SK-N-SH treated with all-trans-retinoic acid at 6 μM for 48 hours (cell line): ENCODE data around the gene FCN3.

ENCODE experiments used
- ATAC-seq: fragments of 200-7000 bp; cut with Tn5 transposase; 3 replicates; pipeline ENCODE4 v1.9.1; 2020; ENCODE audit warnings: mild to moderate bottlenecking, moderate library complexity
- ARNTL ChIP-seq: fragments of 450-650 bp; formaldehyde crosslinking; IDR thresholded peaks from 2 replicates; pipeline ENCODE4 v1.5.0; 2020; ENCODE audit warnings: low read depth, mild to moderate bottlenecking, moderate library complexity, borderline replicate concordance
- BACH2 ChIP-seq: fragments of 250-450 bp; sonication (Bioruptor Pico); IDR thresholded peaks from 2 replicates; pipeline ENCODE4 v1.9.0; 2021; ENCODE audit warnings: mild to moderate bottlenecking, borderline replicate concordance
- CREB5 ChIP-seq: fragments of 250-450 bp; sonication (Bioruptor Pico); IDR thresholded peaks from 2 replicates; pipeline ENCODE4 v1.5.1; 2020; ENCODE audit warnings: low read depth, mild to moderate bottlenecking, moderate library complexity
- CSDC2 ChIP-seq: fragments of 250-450 bp; sonication (Bioruptor Pico); IDR thresholded peaks from 2 replicates; pipeline ENCODE4 v1.5.0; 2020; ENCODE audit warnings: mild to moderate bottlenecking, moderate library complexity
- CSRNP3 ChIP-seq: fragments of 250-450 bp; sonication (Bioruptor Pico); IDR thresholded peaks from 2 replicates; pipeline ENCODE4 v1.5.1; 2021; ENCODE audit warnings: mild to moderate bottlenecking, moderate library complexity
- ESRRG ChIP-seq: fragments of 250-450 bp; sonication (Bioruptor Pico); IDR thresholded peaks from 2 replicates; pipeline ENCODE4 v1.6.1; 2021; ENCODE audit warnings: mild to moderate bottlenecking
- GLIS3 ChIP-seq: fragments of 250-450 bp; sonication (Bioruptor Pico); IDR thresholded peaks from 2 replicates; pipeline ENCODE4 v1.5.0; 2020; ENCODE audit warnings: mild to moderate bottlenecking, moderate library complexity
- ISL1 ChIP-seq: fragments of 250-450 bp; sonication (Bioruptor Pico); IDR thresholded peaks from 2 replicates; pipeline ENCODE4 v2.1.2; 2022; ENCODE audit warnings: mild to moderate bottlenecking, moderate library complexity
- OSR1 ChIP-seq: fragments of 250-450 bp; sonication (Bioruptor Pico); IDR thresholded peaks from 2 replicates; pipeline ENCODE4 v1.8.0; 2022; ENCODE audit warnings: moderate library complexity, mild to moderate bottlenecking, inconsistent platforms
- PPARA ChIP-seq: fragments of 250-450 bp; sonication (Bioruptor Pico); IDR thresholded peaks from 2 replicates; pipeline ENCODE4 v1.5.0; 2020; ENCODE audit warnings: mild to moderate bottlenecking, borderline replicate concordance
- RARB ChIP-seq: fragments of 250-450 bp; sonication (Bioruptor Pico); IDR thresholded peaks from 2 replicates; pipeline ENCODE4 v1.8.0; 2021; ENCODE audit warnings: mild to moderate bottlenecking, moderate library complexity
- SNAI2 ChIP-seq: fragments of 250-450 bp; sonication (Bioruptor Pico); IDR thresholded peaks from 2 replicates; pipeline ENCODE4 v1.5.0; 2020; ENCODE audit warnings: mild to moderate bottlenecking, moderate library complexity
- TCF4 ChIP-seq: fragments of 250-450 bp; sonication (Bioruptor Pico); IDR thresholded peaks from 2 replicates; pipeline ENCODE4 v1.8.0; 2021; ENCODE audit warnings: mild to moderate bottlenecking, moderate library complexity, borderline replicate concordance
- TOX ChIP-seq: fragments of 250-450 bp; sonication (Bioruptor Pico); IDR thresholded peaks from 2 replicates; pipeline ENCODE4 v1.8.0; 2021; ENCODE audit warnings: mild to moderate bottlenecking, moderate library complexity, borderline replicate concordance
- ZC3H10 ChIP-seq: fragments of 250-450 bp; sonication (Bioruptor Pico); IDR thresholded peaks from 2 replicates; pipeline ENCODE4 v1.5.1; 2021; ENCODE audit warnings: mild to moderate bottlenecking, moderate library complexity
- ZFP3 ChIP-seq: fragments of 250-450 bp; sonication (Bioruptor Pico); IDR thresholded peaks from 2 replicates; pipeline ENCODE4 v1.5.0; 2020; ENCODE audit warnings: mild to moderate bottlenecking, moderate library complexity
- ZFP30 ChIP-seq: fragments of 450-650 bp; formaldehyde crosslinking; IDR thresholded peaks from 2 replicates; pipeline ENCODE4 v1.5.0; 2022; ENCODE audit warnings: mild to moderate bottlenecking, moderate library complexity
- ZNF565 ChIP-seq: fragments of 450-650 bp; formaldehyde crosslinking; conservative IDR thresholded peaks from 2 replicates; pipeline ENCODE4 v1.5.0; 2020; ENCODE audit warnings: low read depth, mild to moderate bottlenecking, moderate library complexity
- ZNF70 ChIP-seq: fragments of 450-650 bp; formaldehyde crosslinking; IDR thresholded peaks from 2 replicates; pipeline ENCODE4 v1.5.0; 2020; ENCODE audit warnings: mild to moderate bottlenecking, moderate library complexity
- ZNF8 ChIP-seq: fragments of 450-650 bp; formaldehyde crosslinking; IDR thresholded peaks from 2 replicates; pipeline ENCODE4 v1.5.0; 2020; ENCODE audit warnings: mild to moderate bottlenecking, moderate library complexity
- TF ChIP-seq, protein P1 (sequence below): fragments of 250-450 bp; sonication (Bioruptor Pico); IDR thresholded peaks from 2 replicates; pipeline ENCODE4 v1.5.0; 2020; ENCODE audit warnings: mild to moderate bottlenecking, moderate library complexity
- TF ChIP-seq, protein P2 (sequence below): fragments of 250-450 bp; sonication (Bioruptor Pico); IDR thresholded peaks from 2 replicates; pipeline ENCODE4 v1.8.0; 2020; ENCODE audit warnings: mild to moderate bottlenecking, moderate library complexity, borderline replicate concordance

The FCN3 gene

DNA sequence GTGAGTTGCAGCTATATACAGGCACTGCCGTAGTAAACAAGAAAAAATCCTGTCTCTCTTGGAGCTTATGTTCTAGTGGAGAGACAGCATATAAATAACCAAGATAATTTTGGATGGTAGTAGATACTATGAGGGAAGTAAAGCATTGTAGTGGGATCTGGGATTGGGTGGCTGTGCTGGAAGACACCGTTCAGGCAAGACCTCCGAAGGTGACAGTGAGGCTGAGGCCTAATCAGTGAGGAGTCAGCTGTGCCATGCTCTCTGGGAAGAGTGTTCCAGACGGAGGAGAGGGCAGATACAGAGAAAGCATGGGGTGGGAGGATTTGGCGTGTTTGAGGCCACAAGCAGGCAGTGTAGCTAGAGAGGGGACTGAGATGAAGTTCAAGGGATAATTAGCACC is 46.7 kb downstream of the FCN3 start:
- ATAC-seq = no peak
- TF ChIP-seq ZFP30 (CRISPR knock-in tag) (no peak), ZNF8 (CRISPR knock-in tag) (no peak), TOX (CRISPR knock-in tag) (no peak), OSR1 (no peak), ARNTL (CRISPR knock-in tag) (no peak), ZC3H10 (CRISPR knock-in tag) (no peak), ISL1 (CRISPR knock-in tag) (no peak), CSRNP3 (CRISPR knock-in tag) (no peak), ESRRG (CRISPR knock-in tag) (no peak), ZNF70 (CRISPR knock-in tag) (no peak), ZFP3 (CRISPR knock-in tag) (no peak)
- TF ChIP-seq, protein P1, sequence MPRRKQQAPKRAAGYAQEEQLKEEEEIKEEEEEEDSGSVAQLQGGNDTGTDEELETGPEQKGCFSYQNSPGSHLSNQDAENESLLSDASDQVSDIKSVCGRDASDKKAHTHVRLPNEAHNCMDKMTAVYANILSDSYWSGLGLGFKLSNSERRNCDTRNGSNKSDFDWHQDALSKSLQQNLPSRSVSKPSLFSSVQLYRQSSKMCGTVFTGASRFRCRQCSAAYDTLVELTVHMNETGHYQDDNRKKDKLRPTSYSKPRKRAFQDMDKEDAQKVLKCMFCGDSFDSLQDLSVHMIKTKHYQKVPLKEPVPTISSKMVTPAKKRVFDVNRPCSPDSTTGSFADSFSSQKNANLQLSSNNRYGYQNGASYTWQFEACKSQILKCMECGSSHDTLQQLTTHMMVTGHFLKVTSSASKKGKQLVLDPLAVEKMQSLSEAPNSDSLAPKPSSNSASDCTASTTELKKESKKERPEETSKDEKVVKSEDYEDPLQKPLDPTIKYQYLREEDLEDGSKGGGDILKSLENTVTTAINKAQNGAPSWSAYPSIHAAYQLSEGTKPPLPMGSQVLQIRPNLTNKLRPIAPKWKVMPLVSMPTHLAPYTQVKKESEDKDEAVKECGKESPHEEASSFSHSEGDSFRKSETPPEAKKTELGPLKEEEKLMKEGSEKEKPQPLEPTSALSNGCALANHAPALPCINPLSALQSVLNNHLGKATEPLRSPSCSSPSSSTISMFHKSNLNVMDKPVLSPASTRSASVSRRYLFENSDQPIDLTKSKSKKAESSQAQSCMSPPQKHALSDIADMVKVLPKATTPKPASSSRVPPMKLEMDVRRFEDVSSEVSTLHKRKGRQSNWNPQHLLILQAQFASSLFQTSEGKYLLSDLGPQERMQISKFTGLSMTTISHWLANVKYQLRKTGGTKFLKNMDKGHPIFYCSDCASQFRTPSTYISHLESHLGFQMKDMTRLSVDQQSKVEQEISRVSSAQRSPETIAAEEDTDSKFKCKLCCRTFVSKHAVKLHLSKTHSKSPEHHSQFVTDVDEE = no peak

DNA sequence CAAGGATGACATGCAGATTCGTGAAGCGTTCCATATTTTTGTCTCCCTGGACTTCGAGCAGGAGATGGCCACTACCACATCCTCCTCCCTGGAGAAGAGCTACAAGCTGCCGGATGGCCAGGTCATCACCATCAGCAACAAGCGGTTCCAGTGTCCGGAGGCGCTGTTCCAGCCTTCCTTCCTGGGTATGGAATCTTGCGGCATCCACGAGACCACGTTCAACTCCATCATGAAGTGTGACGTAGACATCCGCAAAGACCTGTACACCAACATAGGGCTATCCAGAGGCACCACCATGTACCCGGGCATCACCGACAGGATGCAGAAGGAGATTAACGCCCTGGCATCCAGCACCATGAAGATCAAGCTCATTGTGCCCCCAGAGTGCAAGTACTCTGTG is 49.3 kb downstream of the FCN3 start:
- TF ChIP-seq ISL1 (CRISPR knock-in tag) = no peak
- TF ChIP-seq PPARA = no peak
- TF ChIP-seq TCF4 (CRISPR knock-in tag) = no peak
- TF ChIP-seq RARB (CRISPR knock-in tag) = no peak
- no peak for TF ChIP-seq ESRRG (CRISPR knock-in tag)
- no peak for TF ChIP-seq TOX (CRISPR knock-in tag)
- no peak for TF ChIP-seq ZNF565
- TF ChIP-seq, protein P2, sequence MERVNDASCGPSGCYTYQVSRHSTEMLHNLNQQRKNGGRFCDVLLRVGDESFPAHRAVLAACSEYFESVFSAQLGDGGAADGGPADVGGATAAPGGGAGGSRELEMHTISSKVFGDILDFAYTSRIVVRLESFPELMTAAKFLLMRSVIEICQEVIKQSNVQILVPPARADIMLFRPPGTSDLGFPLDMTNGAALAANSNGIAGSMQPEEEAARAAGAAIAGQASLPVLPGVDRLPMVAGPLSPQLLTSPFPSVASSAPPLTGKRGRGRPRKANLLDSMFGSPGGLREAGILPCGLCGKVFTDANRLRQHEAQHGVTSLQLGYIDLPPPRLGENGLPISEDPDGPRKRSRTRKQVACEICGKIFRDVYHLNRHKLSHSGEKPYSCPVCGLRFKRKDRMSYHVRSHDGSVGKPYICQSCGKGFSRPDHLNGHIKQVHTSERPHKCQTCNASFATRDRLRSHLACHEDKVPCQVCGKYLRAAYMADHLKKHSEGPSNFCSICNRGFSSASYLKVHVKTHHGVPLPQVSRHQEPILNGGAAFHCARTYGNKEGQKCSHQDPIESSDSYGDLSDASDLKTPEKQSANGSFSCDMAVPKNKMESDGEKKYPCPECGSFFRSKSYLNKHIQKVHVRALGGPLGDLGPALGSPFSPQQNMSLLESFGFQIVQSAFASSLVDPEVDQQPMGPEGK (CRISPR knock-in tag) = no peak
- no peak for TF ChIP-seq ZFP3 (CRISPR knock-in tag)
- TF ChIP-seq ZFP30 (CRISPR knock-in tag) = no peak
- TF ChIP-seq, all 23 proteins: peak for 0
- no peak for ATAC-seq

- no peak for ATAC-seq
- no peak for TF ChIP-seq ZC3H10 (CRISPR knock-in tag)
- TF ChIP-seq TOX (CRISPR knock-in tag) = no peak
- no peak for TF ChIP-seq ZFP3 (CRISPR knock-in tag)
- TF ChIP-seq BACH2 = no peak
- TF ChIP-seq ZNF70 (CRISPR knock-in tag) = no peak
- no peak for TF ChIP-seq TCF4 (CRISPR knock-in tag)
- no peak for TF ChIP-seq PPARA
- no peak for TF ChIP-seq ARNTL (CRISPR knock-in tag)
- no peak for TF ChIP-seq CREB5 (CRISPR knock-in tag)
- TF ChIP-seq ZNF565 = no peak
- TF ChIP-seq SNAI2 (CRISPR knock-in tag) = no peak
- TF ChIP-seq CSDC2 (CRISPR knock-in tag) = no peak
- no peak for TF ChIP-seq ISL1 (CRISPR knock-in tag)
- no peak for TF ChIP-seq GLIS3 (CRISPR knock-in tag)
- no peak for TF ChIP-seq OSR1
- TF ChIP-seq, all 23 proteins: peak for 0
These were observed 51.9 kb downstream of the FCN3 start for GRCh38 chr1:27322569-27323240.
